Daoy (cell line): ENCODE measurements around the gene KASH5. TPM values are rescaled to one million over a fixed set of nuclear protein-coding genes. Genes with fewer than 3 reads are reported as not detected.
"Not testable (repeated sequence)": the region's sequence is repeated elsewhere in the genome, so short reads cannot be mapped to it uniquely, and the experiment has no call there.

Source experiments
- DNase-seq: peaks from one replicate; pipeline ENCODE4 v3.0.0-alpha.2; 2015; ENCODE audit warnings: low read depth
- total RNA-seq: library from RNA; depleted of rRNA; stranded (reverse); fragments of >200 nt; shearing (Covaris generic); gene quantifications from 2 replicates; pipeline ENCODE4 v1.2.3, GENCODE V29; 2014

KASH5 gene
- total RNA-seq, 1 experiment from 2014 or later, result not detected

DNA sequence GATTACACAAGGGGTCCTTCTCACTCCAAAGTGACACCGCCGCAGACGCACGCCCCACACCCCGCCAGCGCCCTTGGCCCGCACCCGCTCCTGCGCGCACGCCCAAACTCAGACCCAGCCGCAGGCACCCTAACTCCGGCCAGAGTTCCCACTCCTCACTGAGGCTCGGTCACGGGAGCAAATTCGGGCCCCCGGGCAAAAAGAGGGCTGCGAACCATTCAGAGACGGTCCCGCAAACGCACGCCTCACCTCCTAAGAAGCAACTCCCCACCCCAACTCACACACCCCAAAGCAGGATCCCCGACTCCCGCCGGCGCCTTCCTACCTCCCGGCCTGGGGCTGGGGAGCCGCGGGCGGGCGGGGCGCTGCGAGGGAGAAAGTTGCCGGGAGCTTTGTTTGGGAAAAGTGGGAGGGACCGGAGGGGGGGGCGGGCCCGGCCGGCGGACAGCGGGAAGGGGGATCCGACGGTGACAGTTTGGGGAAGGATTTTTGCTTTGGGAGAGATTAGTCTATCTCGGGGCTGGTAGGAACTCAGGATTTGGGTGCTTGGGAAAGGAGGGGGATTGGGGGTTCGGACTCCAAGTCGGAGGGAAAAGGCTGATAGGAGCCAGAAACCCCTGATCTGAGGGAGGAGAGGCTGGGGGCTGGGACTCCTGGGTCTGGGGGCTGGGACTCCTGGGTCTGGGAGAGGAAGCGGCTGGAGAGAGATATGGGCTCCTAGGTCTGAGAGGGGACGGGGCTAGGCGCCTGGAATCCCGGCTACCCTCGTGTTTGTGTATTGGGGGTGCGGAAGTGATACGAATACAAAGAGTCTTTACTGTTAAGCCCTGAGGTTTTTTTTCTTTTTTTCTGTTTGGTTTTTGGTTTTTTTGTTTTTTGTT lies 25.8 kb upstream of the KASH5 start, which contains the start of gene TEAD2:
Gene TEAD2, minus strand, starts transcription at position 369 of the 881 bp plus-strand sequence. CDS start 2,341 bp downstream, outside the sequence.
- DNase-seq, result peak; percentile 78

DNA sequence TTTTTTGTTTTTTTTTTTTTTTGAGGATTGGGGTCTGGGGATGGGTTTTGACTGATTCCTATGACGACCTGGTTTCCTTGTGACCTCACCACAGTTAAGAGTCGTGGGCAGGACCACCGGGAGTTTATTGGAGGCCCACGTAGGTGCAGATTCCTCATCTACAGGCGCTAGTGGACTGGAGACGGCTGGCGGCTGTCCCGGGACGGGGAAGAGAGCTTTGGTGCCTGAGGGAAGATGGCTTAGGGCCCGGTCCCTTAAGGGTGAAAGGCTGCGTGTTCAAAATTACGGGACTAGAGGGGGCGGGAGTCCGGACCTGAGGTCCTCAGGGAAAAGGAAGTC lies 25.2 kb upstream of the KASH5 start:
- DNase-seq, result peak; percentile 57

DNA sequence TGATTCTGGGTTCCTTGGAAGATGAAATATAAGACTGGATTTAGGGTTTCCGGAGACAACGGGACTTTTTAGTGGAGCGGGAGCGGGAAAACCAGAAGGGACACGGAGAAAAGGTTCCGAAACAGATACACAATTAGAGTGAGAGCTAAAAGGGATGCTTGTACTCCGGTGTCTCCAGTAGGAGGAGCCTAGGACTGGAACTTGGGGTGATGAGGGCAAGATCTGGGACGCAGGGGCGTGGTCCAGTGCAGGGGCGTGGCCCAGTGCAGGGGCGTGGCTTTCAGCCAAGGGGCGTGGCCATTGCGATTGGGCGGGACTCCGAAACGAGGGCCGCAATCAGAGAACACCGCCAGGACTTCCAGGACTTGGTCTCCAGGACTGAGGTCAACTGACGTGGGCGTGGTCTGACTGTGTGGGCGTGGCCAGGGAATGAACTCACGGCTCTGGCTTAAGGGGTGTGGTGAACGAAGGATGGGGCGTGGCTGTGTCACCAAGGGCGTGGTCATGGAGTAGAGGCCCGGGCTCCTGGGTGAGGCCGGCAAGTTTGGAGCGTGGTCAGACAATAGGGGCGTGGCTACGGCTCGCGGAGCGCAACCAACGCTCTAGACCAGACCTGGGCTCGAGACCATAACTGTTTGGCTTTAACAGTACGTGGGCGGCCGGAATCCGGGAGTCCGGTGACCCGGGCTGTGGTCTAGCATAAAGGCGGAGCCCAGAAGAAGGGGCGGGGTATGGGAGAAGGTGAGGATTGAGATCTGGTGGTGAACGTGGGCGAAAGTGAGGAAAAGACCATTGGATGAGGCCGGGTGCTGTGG lies 24.6 kb upstream of the KASH5 start, which contains the start of gene DKKL1:
Gene DKKL1, plus strand, starts transcription at position 610 of the 815 bp plus-strand sequence. Its CDS starts 122 bp downstream, at position 732.
- DNase-seq, result peak; percentile 100

DNA sequence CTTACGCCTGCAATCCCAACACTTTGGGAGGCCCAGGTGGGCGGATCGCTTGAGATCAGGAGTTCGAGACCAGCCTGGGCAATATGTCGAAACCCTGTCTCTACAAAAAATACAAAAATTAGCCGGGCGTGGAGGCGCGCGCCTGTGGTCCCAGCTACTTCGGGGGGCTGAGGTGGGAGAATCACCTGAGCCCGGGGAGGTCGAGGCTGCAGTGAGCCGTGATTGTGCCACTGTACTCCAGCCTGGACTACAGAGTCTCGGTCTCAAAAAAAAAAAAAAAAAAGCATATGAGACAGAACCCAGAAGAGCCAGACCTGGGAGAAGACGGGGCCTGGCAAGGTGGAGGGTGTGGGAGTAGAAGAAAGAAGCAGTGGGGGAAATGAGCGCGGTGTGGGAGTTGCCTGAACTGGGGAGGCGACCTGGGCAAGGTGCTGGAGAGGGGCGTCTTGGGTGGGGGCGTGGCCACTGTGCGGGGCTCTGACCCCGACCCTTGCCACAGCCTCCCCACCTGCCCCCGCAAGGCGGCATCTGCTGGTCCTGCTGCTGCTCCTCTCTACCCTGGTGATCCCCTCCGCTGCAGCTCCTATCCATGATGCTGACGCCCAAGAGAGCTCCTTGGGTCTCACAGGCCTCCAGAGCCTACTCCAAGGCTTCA lies 23.8 kb upstream of the KASH5 start:
- no peak for DNase-seq

DNA sequence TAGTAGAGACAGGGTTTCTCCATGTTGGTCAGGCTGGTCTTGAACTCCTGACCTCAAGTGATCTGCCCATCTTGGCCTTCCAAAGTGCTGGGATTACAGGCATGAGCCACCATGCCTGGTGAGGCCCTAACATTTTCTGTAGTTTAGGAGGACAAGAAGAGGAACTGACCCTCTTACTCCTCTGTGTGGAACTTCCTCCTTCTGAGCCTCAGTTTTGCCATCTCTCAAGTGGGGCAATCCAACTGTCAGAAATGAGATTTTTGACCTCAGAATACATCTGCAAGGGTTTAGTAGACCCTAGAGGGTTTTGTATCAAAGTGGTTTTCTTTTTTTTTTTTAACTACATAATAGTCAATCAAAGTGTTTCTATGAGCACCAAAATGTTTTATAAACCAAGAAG lies 21.9 kb upstream of the KASH5 start:
- no peak for DNase-seq

DNA sequence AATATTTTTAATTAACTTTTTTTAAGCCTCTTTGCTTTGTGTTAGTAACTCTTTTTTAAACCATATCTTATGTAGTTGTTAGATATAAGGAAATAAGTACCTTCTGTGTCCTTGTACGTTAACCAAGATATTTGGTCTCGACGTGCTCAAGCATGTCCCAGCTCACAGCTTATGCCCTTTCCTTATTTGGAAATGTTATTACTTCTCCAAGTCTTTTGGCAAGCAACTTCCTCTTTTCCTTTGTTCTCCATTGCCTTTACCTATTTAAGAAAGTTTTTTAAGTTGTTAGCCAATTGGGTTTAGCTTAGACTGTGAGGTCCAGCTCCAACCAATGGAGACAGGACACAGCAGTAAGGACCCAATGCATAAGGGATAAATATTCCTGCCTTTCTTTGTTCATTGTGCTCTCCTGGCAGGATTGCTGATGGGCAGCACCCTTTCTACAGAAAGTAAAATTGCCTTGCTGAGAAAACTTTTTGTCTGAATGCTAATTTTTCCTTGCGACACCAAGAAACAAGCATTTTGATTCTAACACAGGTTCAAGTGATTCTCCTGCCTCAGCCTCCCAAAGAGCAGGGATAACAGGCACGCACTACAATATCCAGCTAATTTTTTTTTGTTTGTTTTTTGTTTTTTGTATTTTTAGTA lies 19.2 kb upstream of the KASH5 start:
- DNase-seq, result no peak

DNA sequence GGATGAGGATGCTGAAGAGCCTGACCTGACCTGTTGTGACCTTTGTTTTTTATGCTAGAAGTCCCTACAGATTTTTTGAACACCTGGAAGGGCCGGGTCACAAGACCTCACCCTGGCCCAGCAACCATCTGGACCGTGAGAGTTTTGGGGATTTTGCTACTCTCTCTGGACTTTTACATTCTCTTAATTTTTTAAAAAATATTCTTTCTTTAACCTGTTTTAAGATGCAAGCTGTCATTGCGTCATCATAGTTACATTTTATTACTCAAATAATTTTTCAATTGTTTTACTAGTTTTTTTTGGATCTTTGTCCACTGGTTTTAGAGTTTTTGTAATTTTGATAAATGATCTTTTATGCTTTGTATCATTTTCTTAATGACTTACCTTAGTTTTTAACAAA lies 16.9 kb upstream of the KASH5 start:
- DNase-seq, result no peak

DNA sequence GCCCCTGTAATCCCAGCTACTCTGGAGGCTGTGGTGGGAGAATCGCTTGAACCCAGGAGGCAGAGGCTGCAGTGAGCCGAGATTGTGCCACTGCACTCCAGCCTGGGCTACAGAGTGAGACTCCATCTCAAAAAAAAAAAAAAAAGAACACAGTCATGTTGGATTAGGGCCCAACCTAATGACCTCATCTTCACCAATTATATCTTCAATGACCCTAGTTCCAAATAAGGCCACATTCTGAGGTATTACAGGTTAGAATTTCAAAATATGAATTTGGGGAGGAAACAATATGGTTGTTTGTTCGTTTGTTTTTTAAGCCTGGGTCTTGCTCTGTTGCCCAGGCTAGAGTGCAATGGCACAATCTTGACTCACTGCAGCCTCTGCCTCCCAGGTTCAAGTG lies 14.9 kb upstream of the KASH5 start:
- not testable (repeated sequence) for DNase-seq

DNA sequence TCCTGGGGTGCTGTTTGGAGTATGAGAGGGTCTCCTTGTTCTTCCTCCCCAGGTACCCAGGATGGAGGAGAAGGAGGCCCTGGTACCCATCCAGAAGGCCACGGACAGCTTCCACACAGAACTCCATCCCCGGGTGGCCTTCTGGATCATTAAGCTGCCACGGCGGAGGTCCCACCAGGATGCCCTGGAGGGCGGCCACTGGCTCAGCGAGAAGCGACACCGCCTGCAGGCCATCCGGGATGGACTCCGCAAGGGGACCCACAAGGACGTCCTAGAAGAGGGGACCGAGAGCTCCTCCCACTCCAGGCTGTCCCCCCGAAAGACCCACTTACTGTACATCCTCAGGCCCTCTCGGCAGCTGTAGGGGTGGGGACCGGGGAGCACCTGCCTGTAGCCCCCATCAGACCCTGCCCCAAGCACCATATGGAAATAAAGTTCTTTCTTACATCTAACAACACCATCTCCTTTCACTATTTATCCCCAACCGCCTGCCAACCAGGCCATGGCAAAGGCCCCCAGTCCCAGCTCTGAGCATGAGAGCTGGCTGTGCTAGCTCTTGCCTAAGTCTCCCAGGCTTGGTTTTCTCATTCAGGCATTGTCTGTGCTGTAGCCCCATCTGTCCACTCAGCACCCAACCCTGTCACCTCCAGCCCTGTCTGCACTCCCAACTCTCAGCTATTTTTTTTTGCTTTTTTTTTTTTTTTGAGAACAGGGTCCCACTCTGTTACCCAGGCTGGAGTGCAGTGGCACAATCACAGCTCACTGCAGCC lies 13.2 kb upstream of the KASH5 start:
- DNase-seq, result no peak

DNA sequence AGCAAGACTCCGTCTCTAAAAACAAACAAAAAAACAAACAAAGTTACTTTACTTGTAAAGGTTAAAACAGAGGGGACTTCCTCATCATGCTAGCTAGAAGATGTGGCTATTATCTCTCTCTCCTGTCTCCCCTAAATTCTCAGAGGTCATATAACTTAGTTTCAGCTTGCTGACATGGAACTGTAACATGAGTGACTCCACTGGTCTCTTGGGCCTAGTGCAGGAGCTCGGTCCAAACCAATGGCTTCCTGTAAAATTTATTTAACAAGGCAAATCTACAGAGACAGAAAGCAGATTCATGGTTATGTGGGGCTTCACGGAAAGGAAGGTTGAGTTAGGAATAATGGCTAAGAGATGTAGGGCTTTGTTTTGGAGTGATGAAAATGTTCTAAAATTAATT lies 9.5 kb upstream of the KASH5 start:
- no peak for DNase-seq

DNA sequence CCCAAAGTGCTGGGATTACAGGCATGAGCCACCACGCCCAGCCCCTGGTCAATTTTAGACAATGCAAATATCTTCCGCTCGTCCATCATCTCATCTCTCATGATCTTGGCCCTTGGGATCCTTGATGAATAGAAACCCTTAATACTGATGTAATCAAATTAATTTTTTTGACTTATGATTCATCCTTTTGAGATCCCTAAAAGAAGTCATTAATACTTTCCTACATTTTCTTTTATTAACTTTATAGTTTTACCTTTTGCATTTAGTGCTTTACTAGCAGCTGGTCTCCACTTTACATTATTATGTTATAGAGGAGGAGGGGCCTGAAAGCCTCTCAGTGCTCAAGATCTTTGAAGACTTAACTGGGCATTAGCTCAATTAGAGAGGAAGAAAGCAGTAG lies 7.7 kb upstream of the KASH5 start:
- no peak for DNase-seq

DNA sequence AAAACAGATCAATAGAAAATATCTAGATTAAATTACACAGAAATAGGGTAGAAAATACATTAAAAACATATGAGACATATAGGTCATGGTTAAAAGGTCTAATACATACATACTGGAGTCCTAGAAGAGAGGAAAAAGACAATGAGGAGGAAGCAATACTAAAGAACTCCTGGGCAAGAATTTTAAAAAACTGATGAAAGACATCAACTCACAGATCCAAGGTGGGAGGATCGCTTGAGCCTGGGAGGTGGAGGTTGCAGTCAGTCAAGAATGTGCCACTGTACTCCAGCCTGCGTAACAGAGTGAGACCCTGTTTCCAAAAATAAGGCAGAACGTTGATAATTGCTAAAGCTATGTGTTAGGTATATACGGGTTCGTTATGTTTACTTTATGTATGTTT lies 5.4 kb upstream of the KASH5 start:
- DNase-seq, result no peak

DNA sequence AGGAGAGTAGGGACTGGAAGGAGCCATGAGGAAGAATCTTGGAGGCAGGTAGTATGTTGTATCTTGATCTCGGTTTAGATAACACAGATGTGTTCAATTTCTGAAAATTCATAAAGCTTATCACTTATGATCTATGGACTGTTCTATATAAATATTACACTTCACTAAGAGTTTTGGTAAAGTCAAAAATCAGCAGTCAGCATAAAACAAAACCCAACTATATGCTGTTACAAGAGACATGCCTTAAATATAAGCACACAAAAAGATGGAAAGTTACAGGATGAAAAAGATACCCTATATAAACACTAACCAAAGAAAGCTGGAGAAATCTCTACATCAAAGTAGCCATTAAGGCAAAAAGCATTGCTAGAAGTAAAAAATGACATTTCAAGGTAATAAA lies 4.5 kb upstream of the KASH5 start:
- no peak for DNase-seq

DNA sequence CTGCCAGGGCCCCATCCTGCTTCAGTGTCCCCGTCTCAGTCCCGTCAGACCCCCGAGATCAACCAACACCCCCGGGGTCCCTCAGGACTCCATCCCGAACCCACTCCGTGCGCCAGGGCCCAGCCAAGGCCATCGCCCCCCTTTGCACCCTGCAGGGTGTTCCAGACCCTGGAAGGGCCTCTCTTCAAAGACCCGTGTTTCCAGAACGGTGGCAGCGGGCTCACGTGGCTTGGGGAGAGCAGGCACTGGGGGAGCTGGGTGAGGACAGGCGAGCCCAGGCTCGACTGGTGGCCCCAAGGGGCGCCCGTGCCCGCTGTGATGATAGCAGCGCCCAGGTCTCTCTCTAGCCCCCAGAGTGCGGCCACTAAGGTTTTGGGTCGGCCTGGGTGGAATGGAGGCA lies 1.4 kb downstream of the KASH5 start:
- no peak for DNase-seq

DNA sequence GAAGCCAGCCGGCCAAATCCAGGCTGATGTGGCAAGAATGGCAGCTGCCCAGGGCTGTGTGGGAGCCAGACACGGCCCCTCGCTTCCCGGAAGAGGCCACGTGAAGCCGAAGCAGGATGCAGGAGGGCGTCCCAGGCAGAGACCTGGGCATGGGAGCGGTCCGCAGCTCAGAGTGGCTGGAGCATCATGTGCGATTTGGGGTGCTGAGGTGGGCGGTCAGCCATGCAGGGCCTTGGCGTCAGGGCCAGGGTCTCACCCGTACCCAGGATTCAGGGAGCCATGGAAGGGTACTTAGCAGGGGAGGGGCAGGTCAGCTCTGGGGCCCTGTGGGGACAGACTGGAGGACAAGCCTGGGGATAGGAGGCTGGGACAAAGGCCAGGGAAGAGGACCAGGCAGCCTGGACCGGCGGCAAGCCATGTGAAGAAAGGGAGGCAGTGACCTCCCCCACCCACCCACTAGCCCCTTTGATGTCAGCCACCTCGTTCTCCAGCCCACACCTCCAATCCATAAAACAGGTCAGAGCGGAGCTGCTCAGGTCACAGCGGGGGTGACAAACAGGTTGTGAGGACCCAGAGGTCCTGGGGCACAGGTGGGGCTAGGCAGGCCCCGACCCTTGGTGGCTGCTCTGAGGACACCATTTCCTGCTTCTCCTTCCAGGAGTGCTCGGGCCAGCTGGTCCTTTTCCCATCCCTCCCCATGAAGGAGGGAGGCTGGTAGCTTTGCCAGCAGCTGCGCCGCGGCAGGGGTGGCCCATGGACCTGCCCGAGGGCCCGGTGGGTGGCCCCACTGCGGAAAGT lies 2.3 kb downstream of the KASH5 start:
- DNase-seq, result no peak

DNA sequence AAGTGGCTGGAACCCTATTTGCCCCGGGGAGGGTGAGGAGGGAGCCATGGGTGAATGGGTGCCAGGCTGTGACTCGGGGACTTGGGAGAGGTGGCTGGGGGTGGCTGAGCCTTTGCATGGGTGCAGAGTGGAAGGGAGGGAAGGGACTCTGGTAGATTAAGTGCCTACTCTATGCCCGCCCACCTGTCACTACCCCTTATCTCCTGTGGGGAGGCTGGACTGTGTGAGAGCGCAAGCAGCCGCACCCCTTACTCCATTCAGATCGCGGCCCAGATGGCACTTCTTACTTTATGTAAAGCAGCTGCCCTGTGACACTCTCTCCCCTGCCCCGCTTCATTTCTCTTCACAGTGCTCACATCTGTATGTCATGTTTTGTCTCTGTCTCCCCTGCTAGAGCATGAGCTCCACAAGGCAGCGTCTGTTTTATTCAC lies 2.9 kb downstream of the KASH5 start:
- no peak for DNase-seq

DNA sequence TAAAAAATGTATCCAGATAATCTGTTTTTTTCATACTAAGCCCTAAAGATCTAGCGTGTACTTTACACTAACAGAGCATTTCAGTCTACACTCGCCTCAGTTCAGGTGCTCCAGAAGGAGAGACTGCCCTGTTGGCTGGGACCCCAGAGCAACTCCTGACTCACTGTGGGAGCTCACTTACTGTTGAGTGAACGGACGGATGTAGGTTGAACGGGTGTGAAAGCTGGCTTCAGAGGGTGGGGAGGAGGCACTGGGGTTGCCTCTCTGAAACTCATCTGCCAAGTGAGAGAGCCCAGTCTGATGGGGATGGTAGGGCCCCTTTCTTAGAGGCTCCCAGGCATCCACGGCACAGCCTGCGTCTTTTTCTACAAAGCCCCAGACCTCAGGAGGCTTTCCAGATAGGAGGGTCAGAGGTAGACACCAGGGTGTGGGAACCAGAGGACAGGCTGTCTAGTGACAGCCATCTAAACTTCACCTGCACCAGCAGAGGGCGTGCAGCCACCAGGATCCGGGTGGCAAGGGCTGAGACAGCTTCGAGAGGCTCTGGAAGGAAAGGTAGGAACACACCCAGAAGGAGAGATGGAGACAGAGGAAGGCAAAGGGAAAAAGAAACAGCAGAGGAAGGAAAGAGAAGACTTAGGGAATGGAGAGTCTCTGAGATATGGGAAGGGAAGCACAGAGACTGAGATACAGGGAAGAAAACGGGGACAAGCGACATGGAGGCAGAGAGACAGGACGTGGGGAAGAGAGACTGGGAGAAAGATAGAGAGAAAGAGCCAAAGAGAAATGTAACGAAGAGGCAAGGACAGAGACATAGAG lies 3.7 kb downstream of the KASH5 start:
- DNase-seq, result peak; percentile 87

DNA sequence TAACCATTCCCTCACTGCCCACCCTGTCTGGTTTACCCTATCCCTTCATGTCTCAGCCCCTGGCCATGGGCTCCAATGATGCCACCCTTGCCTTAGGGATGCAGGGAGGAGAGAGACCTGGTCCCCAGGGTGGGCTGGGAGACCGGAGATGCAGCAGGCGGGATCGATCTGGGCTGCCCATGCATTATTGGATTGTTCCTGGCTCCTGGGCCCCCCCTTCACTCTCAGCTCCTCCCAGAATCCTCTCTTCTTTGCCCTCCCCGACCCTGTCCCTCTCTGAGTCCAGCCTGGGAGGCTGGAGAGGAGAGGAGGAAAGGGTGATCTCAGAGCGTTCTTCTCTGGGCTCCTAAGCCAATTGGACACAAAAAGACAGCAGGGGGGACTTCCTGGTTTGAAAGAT lies 5.8 kb downstream of the KASH5 start:
- DNase-seq, result no peak
